HG02938 (cell line): ENCODE data around the gene IKZF2.
A peak's percentile ranks its signal among the peaks of the same experiment; 100 is the strongest.

Experiments used
- ATAC-seq: cut with Tn5 transposase; IDR thresholded peaks from one replicate; pipeline ENCODE4 v1.9.1; 2021; ENCODE audit warnings: mild to moderate bottlenecking, moderate library complexity; ENCODE audit not compliant: unreplicated experiment

The IKZF2 gene

GRCh38 chr2:213151437-213152064, at the start of gene IKZF2:
Gene IKZF2, minus strand, starts transcription at chr2:213151612. Its CDS starts 2,983 bp downstream, at chr2:213148629.
- ATAC-seq: peak; percentile 60

GRCh38 chr2:213199871-213200270, 48.5 kb upstream of the IKZF2 start:
- ATAC-seq: no peak

GRCh38 chr2:213189001-213189899, 37.8 kb upstream of the IKZF2 start:
- no peak for ATAC-seq

- ATAC-seq: no peak
Measured at GRCh38 chr2:213188533-213188867, 37.1 kb upstream of the IKZF2 start.

GRCh38 chr2:213187833-213188532, 36.6 kb upstream of the IKZF2 start:
- ATAC-seq: no peak

GRCh38 chr2:213187386-213187785, 36.0 kb upstream of the IKZF2 start:
- ATAC-seq: no peak

- ATAC-seq: peak; percentile 97
Measured at GRCh38 chr2:213185147-213185822, 33.9 kb upstream of the IKZF2 start.

- ATAC-seq: no peak
Measured at GRCh38 chr2:213181712-213182111, 30.3 kb upstream of the IKZF2 start.

- ATAC-seq: no peak
Measured at GRCh38 chr2:213177679-213178078, 26.3 kb upstream of the IKZF2 start.

- ATAC-seq: no peak
Measured at GRCh38 chr2:213175673-213176247, 24.3 kb upstream of the IKZF2 start.

- ATAC-seq: no peak
Measured at GRCh38 chr2:213172641-213173040, 21.2 kb upstream of the IKZF2 start.

- ATAC-seq: no peak
Measured at GRCh38 chr2:213171147-213171546, 19.7 kb upstream of the IKZF2 start.

- no peak for ATAC-seq
Measured at GRCh38 chr2:213167271-213167930, 16.0 kb upstream of the IKZF2 start.

GRCh38 chr2:213166109-213166508, 14.7 kb upstream of the IKZF2 start:
- peak; percentile 100 for ATAC-seq

GRCh38 chr2:213164263-213164662, 12.9 kb upstream of the IKZF2 start:
- no peak for ATAC-seq

- no peak for ATAC-seq
Measured at GRCh38 chr2:213162516-213163118, 11.2 kb upstream of the IKZF2 start.

- ATAC-seq: no peak
Measured at GRCh38 chr2:213161759-213162515, 10.5 kb upstream of the IKZF2 start.

GRCh38 chr2:213159768-213160167, 8.4 kb upstream of the IKZF2 start:
- ATAC-seq: no peak

- peak; percentile 84 for ATAC-seq
Measured at GRCh38 chr2:213157242-213157641, 5.8 kb upstream of the IKZF2 start.
